Measurements from ENCODE around the gene RASGRP4.
"Not testable (repeated sequence)": the region's sequence is repeated elsewhere in the genome, so short reads cannot be mapped to it uniquely, and the experiment has no call there.

The RASGRP4 gene

DNA sequence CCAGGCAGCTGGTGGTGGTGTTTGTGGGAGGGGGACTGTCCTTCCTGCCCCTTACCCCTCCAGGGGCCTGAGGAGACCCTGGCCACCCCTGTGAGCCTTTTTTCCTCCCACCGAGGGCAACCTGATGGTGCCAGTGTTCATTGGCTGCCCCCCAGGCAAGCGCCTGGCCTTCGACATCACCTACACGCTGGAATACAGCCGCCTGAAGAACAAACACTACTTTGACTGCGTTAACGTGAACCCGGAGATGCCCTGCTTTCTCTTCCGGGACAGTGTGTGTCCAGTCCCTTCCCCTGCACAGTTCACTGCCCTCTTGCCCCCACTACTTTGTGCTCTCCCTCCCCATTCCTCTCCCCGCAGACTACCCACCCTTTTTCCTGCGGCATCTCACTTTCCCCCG, 59.0 kb downstream of the RASGRP4 start:
- DNase-seq: no peak

DNA sequence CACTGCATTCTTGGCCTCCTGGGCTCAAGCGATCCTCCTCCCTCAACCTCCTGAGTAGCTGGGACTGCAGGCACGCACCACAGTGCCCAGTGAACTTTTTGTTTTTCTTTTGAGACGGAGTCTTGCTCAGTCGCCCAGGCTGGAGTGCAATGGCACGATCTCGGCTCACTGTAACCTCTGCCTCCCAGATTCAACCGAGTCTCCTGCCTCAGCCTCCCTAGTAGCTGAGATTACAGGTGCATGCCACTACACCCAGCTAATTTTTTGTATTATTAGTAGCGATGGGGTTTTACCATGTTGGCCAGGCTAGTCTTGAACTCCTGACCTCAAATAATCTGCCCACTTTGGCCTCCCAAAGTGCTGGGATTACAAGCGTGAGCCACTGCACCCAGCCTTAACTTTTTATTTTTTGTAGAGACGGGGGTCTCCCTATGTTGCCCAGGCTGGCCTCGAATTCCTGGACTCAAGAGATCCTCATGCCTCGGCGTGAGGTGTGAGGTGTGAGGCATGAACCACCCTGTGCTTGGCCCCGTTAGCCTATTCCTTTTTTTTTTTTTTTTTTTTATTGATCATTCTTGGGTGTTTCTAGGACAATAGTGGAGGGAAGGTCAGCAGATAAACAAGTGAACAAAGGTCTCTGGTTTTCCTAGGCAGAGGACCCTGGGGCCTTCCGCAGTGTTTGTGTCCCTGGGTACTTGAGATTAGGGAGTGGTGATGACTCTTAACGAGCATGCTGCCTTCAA, 62.9 kb downstream of the RASGRP4 start:
- DNase-seq: not testable (repeated sequence)

GRCh38 chr19:38362076-38362945, 63.7 kb downstream of the RASGRP4 start:
- peak; percentile 49 for DNase-seq

- peak; percentile 75 for DNase-seq
Observed at GRCh38 chr19:38361633-38362075, 64.4 kb downstream of the RASGRP4 start.

- DNase-seq: no peak
Observed at GRCh38 chr19:38360839-38361631, 65.0 kb downstream of the RASGRP4 start.

DNA sequence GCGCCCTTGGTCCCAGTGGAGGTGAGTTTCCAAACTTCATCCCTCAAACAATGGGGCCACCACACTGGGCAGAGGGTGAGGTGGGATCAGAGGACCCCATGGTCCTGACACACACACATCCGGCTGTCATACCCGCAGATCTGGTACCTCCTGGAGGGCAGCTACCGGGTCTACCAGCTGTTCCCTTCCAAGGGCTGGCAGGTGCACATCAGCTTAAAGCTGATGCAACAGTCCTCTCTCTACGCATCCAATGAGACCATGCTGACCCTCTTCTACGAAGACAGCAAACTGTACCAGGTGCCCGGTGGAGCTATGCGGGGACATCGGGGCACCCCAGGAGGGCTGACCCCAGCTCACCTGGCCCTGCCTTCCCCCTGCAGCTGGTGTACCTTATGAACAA, 65.7 kb downstream of the RASGRP4 start:
- DNase-seq: no peak

DNA sequence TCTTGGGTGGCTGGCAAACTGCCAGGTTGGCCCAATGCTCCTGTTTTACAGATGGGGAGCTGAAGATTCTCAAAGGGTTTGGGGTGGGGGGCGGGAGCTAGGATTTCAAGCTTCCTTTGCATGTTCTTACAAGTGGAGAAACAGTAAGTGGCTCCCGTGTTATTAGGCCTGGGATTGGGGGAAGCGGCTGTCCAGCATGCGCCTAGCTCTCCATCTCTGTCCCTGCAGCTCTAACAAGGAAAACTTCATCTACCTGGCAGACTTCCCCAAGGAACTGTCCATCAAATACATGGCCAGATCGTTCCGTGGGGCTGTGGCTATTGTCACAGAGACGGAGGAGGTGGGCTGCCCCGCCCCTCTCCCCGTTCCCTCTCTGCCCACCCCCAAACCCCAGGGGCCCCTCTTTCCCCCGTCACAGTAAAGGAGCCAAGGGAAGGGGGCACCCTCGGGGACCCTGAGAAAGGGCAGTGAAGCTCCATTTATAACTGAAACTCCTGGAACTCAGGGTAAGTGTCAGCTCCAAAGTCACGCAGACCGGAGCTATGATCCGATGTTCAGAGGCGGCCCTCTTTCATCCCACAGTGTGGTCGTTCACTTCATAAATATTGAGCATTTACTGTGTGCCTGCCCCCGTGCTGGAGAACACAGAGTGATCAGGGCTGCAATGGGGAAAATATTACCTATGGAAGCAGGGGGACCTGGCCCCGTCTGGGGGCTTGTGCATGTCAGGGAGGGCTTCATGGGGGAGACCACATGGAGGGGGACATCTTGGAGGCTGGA, 66.6 kb downstream of the RASGRP4 start:
- DNase-seq: no peak

Measured in DMS153 (cell line).